HG02678 (cell line): ENCODE data around the gene CSK.
"Not testable (repeated sequence)": the region's sequence is repeated elsewhere in the genome, so short reads cannot be mapped to it uniquely, and the experiment has no call there.

Experiments
- ATAC-seq: cut with Tn5 transposase; IDR thresholded peaks from one replicate; pipeline ENCODE4 v1.9.1; 2021; ENCODE audit warnings: mild to moderate bottlenecking, moderate library complexity; ENCODE audit not compliant: unreplicated experiment

Gene CSK

DNA sequence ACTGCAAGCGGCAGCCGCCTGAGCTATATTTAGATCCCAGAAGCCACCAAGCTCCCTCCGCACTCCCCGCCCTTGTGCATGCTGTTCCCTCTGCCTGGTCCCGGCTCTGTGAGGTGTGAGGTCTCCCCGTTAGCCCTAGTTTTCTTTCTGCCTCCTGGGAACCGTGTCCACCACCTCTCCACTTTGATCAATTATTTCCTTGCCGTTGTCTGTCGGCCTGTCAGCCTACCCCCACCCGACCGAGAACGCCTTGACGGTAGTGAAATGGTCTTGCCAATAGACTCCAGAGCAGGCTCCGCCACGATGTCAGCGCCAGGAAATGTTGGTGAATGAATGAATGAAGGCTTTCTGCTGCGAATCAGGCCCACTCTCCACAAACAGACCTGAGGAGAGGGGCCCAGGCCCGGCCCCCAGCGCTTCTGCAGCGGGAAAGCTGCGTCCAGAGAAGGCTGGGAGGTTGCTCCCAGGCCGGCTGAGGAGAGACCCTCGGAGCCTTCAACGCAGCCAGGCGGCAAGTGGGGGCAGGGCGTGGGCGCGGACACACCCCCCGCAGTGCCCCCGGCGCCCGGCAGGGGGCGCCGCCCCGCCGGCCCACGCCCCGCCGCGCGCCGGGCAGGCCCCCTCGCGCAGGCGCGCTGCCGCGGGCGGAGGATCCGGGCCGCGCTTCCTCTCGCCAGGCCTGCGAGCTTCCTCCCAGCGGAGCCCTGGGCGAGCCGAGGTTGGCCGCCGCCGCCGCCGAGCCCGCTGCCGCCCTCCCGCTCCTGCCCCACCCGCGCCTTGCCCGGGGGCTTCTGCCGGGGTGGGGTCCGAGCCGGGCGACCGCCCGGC lies at the start of gene CSK:
Gene CSK, plus strand, starts transcription at position 650 of the 828 bp plus-strand sequence. CDS start 16,218 bp downstream, outside the sequence.
- ATAC-seq = peak; percentile 49

DNA sequence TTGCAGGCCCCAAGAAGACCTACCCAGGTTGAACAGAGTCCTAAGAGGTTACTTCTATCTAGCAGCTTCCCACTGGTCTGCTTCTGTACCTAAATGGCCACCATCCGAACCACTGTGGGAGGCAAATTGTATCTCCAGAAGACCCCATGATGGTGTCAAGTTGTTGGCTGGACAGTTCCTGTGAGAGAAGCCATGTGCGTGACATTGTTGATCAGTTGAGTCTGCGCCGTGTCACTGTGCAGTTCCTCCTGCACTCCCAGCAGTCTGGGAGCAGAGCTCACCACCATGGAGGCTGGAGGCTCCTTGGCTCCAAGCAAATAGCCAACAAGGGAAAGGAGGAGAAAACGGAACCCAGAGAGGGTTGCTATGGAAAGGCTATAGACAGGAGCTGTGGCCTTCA lies 49.0 kb upstream of the CSK start:
- ATAC-seq = no peak

DNA sequence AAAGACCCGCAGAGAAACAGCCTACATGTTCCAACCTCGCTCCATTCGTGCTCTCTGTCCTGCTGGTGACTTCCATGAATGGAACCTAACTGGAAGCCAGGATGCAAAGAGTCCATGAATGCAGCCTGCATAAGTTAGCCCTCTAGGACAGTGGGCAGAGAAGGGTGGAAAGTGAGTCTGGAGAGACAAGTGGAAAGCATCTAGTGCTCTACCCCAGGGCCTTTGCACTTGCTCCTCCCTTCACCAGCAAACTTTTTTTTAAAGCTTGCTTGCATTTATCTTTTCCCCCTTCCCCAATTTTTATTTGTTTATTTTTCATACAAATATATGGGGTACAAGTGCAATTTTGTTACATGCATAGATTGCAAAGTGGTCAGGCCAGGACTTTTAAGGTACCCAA lies 48.6 kb upstream of the CSK start:
- ATAC-seq = no peak

DNA sequence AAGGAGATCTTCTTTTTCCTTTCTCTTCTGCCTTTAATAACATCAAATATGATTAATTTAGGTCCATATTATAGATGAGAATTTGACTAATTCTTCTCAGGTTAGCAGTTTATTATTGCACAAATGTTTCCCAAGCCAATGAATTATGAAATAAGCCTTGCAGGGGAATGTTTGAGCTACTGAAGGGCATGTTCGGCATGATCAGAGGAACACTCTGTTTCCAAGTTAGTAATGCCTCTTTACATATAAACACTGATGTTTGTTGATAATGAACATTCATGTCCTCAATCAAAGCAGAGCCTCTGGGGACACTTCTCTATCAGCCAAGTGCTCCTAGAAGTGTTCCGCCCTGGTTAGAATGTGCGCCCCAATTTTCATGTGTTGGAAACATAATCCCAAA lies 46.6 kb upstream of the CSK start:
- no peak for ATAC-seq

DNA sequence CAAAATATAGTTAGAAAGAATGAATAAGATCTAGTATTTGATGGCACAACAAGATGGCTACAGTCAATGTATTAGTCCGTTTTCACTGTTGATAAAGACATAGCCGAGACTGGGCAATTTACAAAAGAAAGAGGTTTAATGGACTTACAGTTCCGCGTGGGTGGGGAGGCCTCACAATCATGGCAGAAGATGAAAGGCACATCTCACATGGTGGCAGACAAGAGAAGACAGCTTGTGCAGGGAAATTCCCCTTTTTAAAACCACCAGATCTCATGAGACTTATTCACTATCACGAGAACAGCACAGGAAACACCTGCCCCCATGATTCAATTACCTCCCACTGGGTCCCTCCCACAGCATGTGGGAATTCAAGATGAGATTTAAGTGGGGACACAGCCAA lies 43.6 kb upstream of the CSK start:
- ATAC-seq = not testable (repeated sequence)

DNA sequence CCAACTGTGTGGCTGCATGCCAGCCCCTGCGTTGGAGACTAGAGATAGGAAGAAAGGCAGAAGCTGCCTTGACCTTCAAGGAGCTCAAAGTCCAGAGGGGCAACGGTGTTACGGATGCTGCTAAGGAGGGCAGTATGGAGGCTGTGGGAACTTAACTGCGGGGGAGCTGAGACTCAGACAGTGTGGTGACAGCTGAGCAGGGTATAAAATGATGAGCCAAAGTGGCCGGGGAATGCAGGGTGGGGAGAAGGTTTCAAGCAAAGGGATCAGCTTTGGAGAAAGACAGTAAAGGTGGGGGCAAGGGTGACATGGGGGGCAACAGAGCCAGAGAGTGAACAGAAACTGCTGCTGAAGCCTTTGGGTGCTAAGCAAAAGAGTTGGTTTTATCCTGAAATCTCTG lies 39.5 kb upstream of the CSK start:
- ATAC-seq = no peak

DNA sequence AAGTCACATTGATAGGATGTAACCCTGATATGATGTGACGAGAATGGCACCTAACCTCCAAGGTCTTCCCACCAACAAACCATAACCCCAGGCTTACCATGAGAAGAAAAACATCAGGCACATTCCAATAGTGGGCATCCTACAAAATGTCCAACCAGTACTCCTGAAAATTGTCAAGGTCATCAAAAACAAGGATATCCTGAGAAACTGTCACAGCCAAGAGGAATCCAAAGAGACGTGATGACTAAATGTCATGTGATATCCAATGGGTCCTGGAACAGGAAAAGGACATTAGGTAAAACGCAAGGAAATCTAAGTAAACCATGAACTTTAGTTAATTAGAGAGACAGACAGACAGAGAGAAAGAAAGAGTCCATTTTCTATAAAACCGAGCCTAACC lies 35.5 kb upstream of the CSK start:
- no peak for ATAC-seq

DNA sequence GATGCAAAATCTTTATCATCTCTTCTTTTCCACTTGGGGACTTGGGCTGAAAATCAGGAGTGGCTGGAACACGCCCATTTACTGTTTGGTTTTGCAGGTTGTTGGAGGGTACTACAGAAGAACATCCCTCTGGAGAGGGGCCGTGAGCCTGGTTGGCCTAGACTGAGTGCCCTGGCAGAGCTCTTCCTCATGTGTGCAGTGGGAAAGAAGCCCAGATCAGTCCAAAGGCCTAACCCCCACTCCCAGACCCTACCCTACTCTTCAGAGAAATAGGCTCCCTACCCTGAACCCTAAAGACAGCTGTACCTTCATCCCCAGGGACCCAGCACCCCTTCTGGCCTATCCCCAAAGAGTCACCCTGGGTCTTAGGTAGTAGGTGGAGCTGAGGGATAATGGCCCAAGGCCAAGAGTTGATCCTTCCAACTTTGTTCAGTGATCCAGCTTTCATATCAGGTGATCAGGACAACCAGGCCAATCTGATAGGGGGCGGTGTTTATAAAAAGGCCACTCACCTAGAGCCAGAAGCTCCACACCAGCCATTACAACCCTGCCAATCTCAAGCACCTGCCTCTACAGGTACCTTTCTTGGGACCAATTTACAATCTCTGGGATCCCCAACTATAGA lies 33.4 kb upstream of the CSK start, which contains the start of gene CYP1A2:
Gene CYP1A2, plus strand, starts transcription at position 524 of the 625 bp plus-strand sequence. CDS start 894 bp downstream, outside the sequence.
- ATAC-seq = no peak

DNA sequence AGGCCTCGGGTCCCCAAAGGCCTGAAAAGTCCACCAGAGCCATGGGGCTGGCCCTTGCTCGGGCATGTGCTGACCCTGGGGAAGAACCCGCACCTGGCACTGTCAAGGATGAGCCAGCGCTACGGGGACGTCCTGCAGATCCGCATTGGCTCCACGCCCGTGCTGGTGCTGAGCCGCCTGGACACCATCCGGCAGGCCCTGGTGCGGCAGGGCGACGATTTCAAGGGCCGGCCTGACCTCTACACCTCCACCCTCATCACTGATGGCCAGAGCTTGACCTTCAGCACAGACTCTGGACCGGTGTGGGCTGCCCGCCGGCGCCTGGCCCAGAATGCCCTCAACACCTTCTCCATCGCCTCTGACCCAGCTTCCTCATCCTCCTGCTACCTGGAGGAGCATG lies 32.0 kb upstream of the CSK start:
- ATAC-seq = no peak

DNA sequence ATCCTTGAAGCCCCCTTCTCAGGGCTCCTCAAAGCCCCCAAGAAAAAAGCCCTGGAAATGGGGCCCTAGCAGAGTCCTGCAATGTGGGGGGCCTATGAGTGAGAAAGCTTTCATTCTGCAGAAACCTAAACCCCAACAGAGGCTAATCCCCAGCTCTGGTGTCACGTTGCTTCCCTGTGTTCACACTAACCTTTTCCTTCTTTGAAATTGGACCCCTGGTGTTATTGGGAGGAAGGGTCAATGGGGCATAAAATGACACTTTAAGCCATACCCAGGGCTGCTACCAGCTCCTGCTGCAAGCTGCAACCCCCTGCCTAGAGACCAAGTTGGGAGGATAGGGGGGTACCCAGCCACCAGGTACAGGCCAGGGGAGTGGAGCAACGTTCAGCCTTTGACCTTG lies 31.1 kb upstream of the CSK start:
- ATAC-seq = no peak

DNA sequence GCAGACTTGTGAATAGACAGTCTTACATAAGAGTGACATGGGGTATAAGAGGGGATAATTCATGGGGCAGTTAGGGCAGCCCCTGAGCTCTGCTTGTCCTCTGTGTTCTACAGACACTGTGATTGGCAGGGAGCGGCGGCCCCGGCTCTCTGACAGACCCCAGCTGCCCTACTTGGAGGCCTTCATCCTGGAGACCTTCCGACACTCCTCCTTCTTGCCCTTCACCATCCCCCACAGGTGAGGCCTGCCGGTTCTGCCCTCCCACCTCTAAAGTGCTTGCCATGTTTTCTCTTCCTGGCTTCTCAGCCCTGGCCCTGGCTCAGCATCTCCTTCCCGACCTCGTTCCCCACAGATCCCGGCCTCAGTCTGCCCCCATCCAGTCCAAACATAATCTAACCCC lies 29.9 kb upstream of the CSK start:
- ATAC-seq = no peak

DNA sequence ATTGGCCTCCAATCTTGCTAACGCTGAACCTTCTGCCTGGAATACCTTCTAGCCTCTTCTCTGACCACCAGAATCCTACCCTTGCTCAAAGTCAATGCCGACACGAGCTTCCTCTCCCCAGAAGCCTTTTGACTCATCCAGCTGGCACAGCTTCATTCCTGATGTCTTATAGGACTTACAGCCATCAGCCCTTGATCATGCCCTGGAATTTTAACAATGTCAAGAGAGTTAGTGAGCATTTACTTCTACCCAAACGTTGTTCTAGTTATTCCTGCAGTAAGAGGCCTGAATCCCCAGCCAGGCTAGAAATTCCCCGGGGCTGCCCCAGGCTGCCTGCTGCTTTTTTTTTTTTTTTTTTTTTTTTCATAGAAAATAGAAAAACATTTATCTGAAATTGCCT lies 29.3 kb upstream of the CSK start:
- ATAC-seq = no peak

DNA sequence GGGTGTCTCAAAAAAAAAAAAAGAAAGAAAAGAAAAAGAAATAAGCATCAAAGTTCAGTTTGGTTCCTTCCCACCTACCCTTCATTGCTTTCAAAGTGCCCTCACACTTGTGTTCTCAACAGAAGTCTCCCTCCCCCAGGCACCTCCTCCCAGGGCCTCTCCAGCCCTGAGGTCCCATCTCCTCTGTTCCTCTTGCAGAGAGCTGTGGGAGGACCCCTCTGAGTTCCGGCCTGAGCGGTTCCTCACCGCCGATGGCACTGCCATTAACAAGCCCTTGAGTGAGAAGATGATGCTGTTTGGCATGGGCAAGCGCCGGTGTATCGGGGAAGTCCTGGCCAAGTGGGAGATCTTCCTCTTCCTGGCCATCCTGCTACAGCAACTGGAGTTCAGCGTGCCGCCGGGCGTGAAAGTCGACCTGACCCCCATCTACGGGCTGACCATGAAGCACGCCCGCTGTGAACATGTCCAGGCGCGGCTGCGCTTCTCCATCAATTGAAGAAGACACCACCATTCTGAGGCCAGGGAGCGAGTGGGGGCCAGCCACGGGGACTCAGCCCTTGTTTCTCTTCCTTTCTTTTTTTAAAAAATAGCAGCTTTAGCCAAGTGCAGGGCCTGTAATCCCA lies 27.2 kb upstream of the CSK start:
- ATAC-seq = no peak

DNA sequence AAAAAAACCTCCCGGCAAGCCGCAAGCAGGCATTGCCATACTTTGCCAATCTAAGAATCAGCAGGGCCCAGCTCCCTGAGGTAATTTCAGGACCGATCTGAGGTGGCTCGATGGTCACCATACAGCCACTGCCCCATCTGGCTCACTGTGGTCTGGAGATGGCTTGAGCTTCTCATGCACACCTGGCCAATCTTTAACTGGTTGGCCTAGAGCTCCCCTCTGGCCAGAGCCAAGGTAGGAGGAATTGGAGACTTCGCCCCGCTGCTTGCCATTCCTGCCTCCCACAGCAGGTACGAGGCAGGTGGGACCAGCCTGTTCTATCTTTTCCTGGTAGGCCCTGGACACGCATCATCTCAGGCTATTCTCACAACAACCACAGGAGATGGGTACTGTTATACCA lies 23.1 kb upstream of the CSK start:
- ATAC-seq = no peak

DNA sequence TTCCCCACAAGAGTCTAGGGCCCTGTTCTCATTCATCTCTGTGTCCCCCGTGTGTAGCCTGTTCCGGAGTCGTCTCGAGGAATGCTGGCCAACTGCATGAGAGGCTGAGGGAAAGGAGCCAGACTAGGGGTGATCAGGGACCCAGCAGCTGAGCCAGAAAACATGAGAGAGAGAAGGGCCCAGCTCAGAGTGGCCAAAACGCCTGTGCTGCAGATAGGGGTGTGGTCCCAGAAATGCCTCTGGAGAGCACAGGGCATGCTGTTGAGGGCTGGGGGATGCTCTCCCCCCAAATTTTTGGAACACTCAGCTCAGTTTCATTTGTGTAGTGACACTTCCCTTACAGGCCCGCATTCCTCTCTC lies 19.1 kb upstream of the CSK start:
- no peak for ATAC-seq

DNA sequence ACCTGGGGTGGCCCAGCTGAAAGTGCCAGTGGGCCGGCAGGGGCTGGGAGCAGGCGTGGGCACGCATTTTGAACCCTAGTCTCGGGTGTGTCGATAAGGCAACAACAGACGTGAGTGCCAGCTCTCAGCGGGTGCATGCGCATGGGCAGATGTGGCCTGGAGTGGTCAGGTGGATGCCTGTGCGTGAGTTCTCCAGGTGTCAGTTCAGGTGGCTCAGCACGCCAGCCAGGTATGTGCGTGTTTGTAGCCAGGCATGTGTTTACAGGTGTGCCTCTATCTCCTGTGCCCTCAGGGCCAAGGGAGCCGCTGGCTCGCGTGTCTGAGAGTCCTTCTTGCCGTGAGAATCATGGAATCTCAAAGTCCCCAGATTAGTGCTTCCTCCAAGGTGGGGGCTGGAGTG lies 18.5 kb upstream of the CSK start:
- no peak for ATAC-seq

DNA sequence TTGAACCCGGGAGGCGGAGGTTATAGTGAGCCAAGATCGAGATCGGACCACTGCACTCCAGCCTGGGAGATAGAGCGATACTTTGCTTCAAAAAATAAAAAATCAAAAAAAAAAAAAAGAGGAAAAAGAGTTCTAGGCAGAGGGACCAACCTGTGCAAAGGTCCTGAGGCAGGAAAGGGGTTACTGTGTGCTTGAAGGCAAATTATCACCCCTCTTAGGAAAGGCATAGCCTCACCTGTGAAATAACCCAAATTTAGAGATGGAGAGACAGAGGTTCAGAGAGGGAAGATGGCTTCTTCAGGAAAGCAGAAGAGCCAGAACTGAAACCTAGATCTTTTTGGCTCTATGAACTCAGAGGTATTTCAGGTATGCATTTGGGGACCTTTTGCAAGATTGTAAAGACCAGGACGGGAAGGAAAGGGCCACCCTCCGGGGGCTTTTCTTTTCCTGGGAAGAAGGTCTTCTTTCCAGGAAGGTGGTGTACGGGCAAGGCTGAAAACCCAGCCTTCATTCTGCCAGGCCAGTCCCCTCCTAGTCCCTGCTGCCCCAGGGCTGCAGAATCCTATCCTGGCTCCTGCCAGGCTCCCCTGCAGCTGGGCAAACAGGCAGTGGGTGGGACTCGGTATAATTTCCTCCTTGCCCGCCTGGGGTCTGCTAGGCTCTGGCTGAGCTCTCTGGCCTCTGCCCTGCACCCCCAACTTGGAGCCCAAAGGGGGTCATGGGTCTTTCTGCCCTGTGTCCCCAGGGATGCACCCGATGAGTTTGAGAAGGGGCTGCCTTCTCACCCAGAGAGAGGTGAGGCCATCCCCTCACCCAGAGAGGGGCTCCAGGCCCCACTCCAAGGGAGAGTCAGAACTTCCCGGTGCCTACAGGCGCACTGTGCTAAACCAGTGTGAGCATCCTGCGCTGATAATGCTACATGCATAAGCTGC lies 14.4 kb upstream of the CSK start:
- ATAC-seq = no peak

DNA sequence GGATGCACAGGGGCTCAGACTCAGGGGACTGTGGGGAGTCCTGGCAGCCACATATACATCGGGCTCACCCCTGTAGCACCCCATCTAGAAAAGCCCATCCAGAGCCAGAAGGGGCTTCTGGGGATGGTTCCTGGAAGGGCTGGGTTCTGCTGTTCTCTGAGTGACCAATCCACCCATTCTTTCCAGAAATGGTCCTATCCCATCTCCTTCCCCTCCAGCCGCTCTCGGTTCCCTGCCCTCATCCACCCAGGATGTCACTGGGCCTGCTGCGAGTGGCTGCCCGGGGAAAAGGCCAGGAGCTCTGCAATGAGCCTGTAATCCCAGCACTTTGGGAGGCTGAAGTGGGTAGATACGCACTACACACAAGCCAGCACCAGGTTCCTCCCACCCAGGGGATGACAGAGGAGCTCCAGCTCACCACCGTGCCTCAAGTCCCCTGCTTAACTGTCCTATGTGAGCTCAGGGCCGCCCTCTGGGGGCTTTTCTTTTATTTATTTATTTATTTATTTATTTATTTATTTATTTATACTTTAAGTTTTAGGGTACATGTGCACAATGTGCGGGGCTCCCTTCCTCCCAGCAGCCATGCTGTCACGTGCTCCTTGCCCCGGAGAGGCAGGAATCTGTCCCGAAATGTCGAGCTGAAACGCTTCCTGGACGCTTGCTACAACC lies 13.6 kb upstream of the CSK start:
- no peak for ATAC-seq

DNA sequence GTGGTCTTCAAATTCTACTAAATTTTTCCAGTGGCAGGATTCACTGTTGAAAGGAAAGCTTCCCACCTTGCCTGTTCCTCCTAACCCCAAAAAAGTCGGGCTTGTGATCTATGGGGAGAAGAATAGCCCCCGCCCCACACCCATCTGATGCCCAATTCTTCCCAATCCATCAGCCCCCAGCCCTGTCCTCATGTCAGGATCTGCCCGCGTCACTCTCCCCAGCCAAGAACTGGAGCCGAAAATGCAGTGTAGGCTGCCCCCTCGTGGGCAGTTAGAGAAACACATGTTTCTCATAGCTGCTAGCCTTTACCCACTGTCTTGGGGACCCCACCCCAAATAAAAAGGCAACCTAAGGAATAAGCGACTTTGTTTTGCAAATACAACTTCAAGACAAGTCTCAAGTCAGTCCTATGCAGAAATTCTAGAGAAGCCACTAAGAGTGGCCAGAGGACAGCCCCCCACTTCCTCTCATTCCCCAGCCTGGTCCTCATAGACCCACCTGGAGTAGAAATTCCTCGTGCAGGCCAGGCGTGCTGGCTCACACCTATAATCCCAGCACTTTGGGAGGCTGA lies 13.0 kb upstream of the CSK start:
- ATAC-seq = no peak

DNA sequence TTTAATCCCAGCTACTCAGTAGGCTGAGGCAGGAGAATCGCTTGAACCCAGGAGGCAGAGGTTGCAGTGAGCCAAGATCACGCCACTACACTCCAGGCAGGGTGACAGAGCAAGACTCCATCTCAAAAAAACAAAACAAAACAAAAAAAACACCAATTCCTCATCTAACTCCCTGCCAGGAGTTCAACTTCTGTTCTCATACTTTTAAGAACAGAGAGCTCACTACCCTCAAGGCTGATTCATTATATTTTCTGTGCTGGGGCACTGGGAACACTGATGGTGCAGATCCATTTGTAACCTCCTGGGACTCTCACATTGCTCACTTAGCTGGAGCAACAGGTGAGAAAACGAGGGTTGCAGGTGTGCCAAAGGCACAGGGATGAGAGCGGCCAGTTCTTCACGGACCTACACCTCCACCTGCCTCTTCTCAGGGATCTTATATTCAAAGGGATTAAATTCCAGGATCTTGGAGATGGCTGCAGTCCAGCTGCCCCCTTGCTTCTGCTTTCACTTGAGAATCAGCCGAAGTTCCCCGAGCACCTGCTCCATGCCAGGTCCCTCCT lies 12.3 kb upstream of the CSK start:
- ATAC-seq = no peak
